Measurements from ENCODE around the gene ROR1. TPM values are rescaled to one million over a fixed set of nuclear protein-coding genes. Genes with fewer than 3 reads are reported as not detected.

Gene ROR1
- total and polyA plus RNA-seq, 9 of the 15 experiments (the other 6 are each of a cell fraction or from before 2014, with no cell fraction given), result 0.02 TPM; not detected in 8

- TF ChIP-seq ZNF347 (CRISPR knock-in tag; IDR thresholded peaks at IDR 0.05; ENCODE audit: low read depth) (no peak), KHSRP (IDR thresholded peaks at IDR 0.05) (no peak), ELF1 (tag; IDR thresholded peaks at IDR 0.05) (no peak), PYGO2 (tag; IDR thresholded peaks at IDR 0.05) (no peak), TOE1 (IDR thresholded peaks at IDR 0.05; ENCODE audit: borderline replicate concordance) (no peak), TOE1 (CRISPR knock-in tag; IDR thresholded peaks at IDR 0.05; ENCODE audit: borderline replicate concordance, low read depth) (no peak)
- TF ChIP-seq, protein P1, sequence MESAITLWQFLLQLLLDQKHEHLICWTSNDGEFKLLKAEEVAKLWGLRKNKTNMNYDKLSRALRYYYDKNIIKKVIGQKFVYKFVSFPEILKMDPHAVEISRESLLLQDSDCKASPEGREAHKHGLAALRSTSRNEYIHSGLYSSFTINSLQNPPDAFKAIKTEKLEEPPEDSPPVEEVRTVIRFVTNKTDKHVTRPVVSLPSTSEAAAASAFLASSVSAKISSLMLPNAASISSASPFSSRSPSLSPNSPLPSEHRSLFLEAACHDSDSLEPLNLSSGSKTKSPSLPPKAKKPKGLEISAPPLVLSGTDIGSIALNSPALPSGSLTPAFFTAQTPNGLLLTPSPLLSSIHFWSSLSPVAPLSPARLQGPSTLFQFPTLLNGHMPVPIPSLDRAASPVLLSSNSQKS (CRISPR knock-in tag; IDR thresholded peaks at IDR 0.05), result no peak
- TF ChIP-seq, protein P2, sequence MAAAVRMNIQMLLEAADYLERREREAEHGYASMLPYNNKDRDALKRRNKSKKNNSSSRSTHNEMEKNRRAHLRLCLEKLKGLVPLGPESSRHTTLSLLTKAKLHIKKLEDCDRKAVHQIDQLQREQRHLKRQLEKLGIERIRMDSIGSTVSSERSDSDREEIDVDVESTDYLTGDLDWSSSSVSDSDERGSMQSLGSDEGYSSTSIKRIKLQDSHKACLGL (CRISPR knock-in tag; IDR thresholded peaks at IDR 0.05; ENCODE audit: borderline replicate concordance, poor library complexity, severe bottlenecking), result no peak
- TF ChIP-seq, protein P3, sequence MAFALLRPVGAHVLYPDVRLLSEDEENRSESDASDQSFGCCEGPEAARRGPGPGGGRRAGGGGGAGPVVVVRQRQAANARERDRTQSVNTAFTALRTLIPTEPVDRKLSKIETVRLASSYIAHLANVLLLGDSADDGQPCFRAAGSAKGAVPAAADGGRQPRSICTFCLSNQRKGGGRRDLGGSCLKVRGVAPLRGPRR (CRISPR knock-in tag; IDR thresholded peaks at IDR 0.05), result no peak
- TF ChIP-seq, protein P4, sequence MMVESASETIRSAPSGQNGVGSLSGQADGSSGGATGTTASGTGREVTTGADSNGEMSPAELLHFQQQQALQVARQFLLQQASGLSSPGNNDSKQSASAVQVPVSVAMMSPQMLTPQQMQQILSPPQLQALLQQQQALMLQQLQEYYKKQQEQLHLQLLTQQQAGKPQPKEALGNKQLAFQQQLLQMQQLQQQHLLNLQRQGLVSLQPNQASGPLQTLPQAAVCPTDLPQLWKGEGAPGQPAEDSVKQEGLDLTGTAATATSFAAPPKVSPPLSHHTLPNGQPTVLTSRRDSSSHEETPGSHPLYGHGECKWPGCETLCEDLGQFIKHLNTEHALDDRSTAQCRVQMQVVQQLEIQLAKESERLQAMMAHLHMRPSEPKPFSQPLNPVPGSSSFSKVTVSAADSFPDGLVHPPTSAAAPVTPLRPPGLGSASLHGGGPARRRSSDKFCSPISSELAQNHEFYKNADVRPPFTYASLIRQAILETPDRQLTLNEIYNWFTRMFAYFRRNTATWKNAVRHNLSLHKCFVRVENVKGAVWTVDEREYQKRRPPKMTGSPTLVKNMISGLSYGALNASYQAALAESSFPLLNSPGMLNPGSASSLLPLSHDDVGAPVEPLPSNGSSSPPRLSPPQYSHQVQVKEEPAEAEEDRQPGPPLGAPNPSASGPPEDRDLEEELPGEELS (CRISPR knock-in tag; IDR thresholded peaks at IDR 0.05; ENCODE audit: borderline replicate concordance), result no peak
Measured at GRCh38 chr1:64025051-64025450, 251.2 kb downstream of the ROR1 start (continued).
